Ovary (tissue), 9 donors: Measurements from ENCODE around the gene PLIN1. TPM values are rescaled to one million over a fixed set of nuclear protein-coding genes. Genes with fewer than 3 reads are reported as not detected.

Experiments
- DNase-seq, 5 donors: peaks; one replicate each; pipeline ENCODE4 v3.0.0-alpha.2; 2019 to 2020
- H3K27ac ChIP-seq, 2 donors: fragments of 200-600 bp; one replicate each; pipeline versions ENCODE4 v1.5.1 to v1.8.0; 2019 to 2022
- H3K27me3 ChIP-seq: fragments of 200-600 bp; one replicate; pipeline ENCODE4 v1.8.0; 2022
- H3K36me3 ChIP-seq: fragments of 200-600 bp; sonication (generic); one replicate; pipeline ENCODE4 v1.5.1; 2019
- H3K4me1 ChIP-seq: one replicate; pipeline ENCODE4 v1.8.1; 2013; ENCODE audit warnings: mild to moderate bottlenecking, moderate library complexity; ENCODE audit not compliant: insufficient read depth
- H3K4me3 ChIP-seq: fragments of 200-600 bp; sonication (generic); one replicate; pipeline ENCODE4 v1.5.1; 2017
- H3K9me3 ChIP-seq, 2 donors: fragments of 200-600 bp in 1 of 2; sonication (generic) in 1 of 2; one replicate each; pipeline versions ENCODE4 v1.5.1 to v1.8.1; 2013 to 2019; ENCODE audit warnings: mild to moderate bottlenecking in 1 of 2, moderate library complexity in 1 of 2
- CTCF ChIP-seq, 3 donors: fragments of 450-650 bp in 2 of 3; fragments of 200-600 bp in 1 of 3; IDR thresholded peaks; one replicate each; pipeline versions ENCODE4 v1.5.1 to v1.8.0; 2016 to 2022; ENCODE audit warnings: antibody characterized with exemption in 3 of 3, mild to moderate bottlenecking in 1 of 3
- EP300 ChIP-seq: sonication (generic); formaldehyde crosslinking; IDR thresholded peaks from one replicate; pipeline ENCODE4 v1.6.1; 2017; ENCODE audit warnings: antibody characterized with exemption
- POLR2A ChIP-seq: fragments of 450-650 bp; IDR thresholded peaks from one replicate; pipeline ENCODE4 v1.6.1; 2017; ENCODE audit warnings: antibody characterized with exemption, mild to moderate bottlenecking, moderate library complexity
- WGBS, 3 donors: extraction: QIAGEN DNeasy Blood & Tissue Kit in 1 of 3; methylation state at CpG; one replicate each; pipeline versions ENCODE4 v1.1.5 to v1.1.7; 2013 to 2017; 5-methylcytosine and 5-hydroxymethylcytosine counted together
- intact Hi-C, 4 donors: fragments of 100-400 bp; cut with DNase I; formaldehyde crosslinking; loops; one replicate each; pipeline versions ENCODE4 v1.11.0 to v1.15.1; 2022 to 2023
- polyA plus RNA-seq, 2 donors: library from polyadenylated mRNA; stranded (reverse); fragments of 200-250 nt in 1 of 2; fragments of 350-450 nt in 1 of 2; fragmentation: Illumina TruSeq in 1 of 2; extraction: RNeasy Lipid Tissue Mini Kit (QIAGEN cat#74804) in 1 of 2; gene quantifications; one replicate each; pipeline ENCODE4 v1.2.3, GENCODE V29; 2013 to 2014
- total RNA-seq, 7 donors: library from RNA; depleted of rRNA in 2 of 7; stranded (reverse); fragments of >200 nt in 2 of 7; fragmentation: NEBNext Ultra II Directional in 3 of 7; extraction: Animal tissue kit (Norgen Biotek cat#: 25700) in 3 of 7; gene quantifications; one replicate each; pipeline versions ENCODE4 v1.1.0 to v1.2.4, GENCODE V29; 2016 to 2023
- donor health status: DM: no; HTN: no; CAD: no; lungs with moderate emphysema.
- donor health status: DM: no; HTN: no; CAD: no.
- donor health status: Bipolar disorder and iron deficiency.
- donor health status: DM: yes; HTN: yes; CAD: no.
- donor health status: DM: no; HTN: no; CAD: no.
- donor health status: DM: yes; HTN: yes; CAD: no.

Gene PLIN1
- total and polyA plus RNA-seq, 9 donors: 0.82 to 5.4 (median 1.2) TPM

- no peak overlapping the region for H3K4me3 ChIP-seq
- intact Hi-C loops: no loop called here
- 73 to 91% (median 87%) methylated on average over 3 of the region's 3 CpGs for WGBS, 3 donors
These were observed 43.9 kb upstream of the PLIN1 start for GRCh38 chr15:89723031-89723430.

GRCh38 chr15:89714775-89715174 is 35.6 kb upstream of the PLIN1 start:
- H3K4me1 ChIP-seq: no peaks in the 10 kb centered on the region
- TF ChIP-seq EP300 (no peak), CTCF (IDR thresholded peaks at IDR 0.05) (no peak), POLR2A (no peak)
- intact Hi-C loops: no loop called here
- H3K4me3 ChIP-seq: no peak overlapping the region
- WGBS, 3 donors: 79 to 86% (median 82%) methylated on average over 2 of the region's 2 CpGs
- no peak for DNase-seq
- H3K27me3 ChIP-seq: no peaks in the 10 kb centered on the region
- no peak overlapping the region for H3K27ac ChIP-seq
- H3K36me3 ChIP-seq: no peaks in the 10 kb centered on the region
- H3K9me3 ChIP-seq: no peaks in the 10 kb centered on the region

More at GRCh38 chr15:89723031-89723430, 43.9 kb upstream of the PLIN1 start:
- DNase-seq: no peak
- H3K36me3 ChIP-seq: no peaks in the 10 kb centered on the region
- no peaks in the 10 kb centered on the region for H3K9me3 ChIP-seq
- no peak for TF ChIP-seq CTCF (IDR thresholded peaks at IDR 0.05)
- TF ChIP-seq EP300: no peak
- no peak for TF ChIP-seq POLR2A
- no peaks in the 10 kb centered on the region for H3K27me3 ChIP-seq
- no peak overlapping the region for H3K27ac ChIP-seq
- H3K4me1 ChIP-seq: no peaks in the 10 kb centered on the region

- DNase-seq: no peak
- no peak overlapping the region for H3K27ac ChIP-seq
- intact Hi-C loops: no loop called here
- no peaks in the 10 kb centered on the region for H3K27me3 ChIP-seq
- no peaks in the 10 kb centered on the region for H3K9me3 ChIP-seq
- no peaks in the 10 kb centered on the region for H3K4me1 ChIP-seq
- whole genome bisulfite sequencing, 3 donors: 71 to 78% (median 74%) methylated on average over 1 of the region's 1 CpG
- TF ChIP-seq EP300 (no peak), CTCF (IDR thresholded peaks at IDR 0.05) (no peak), POLR2A (no peak)
- no peaks in the 10 kb centered on the region for H3K36me3 ChIP-seq
- H3K4me3 ChIP-seq: no peak overlapping the region
These were observed 28.4 kb upstream of the PLIN1 start for GRCh38 chr15:89707577-89707976.

GRCh38 chr15:89704411-89704810 is 25.2 kb upstream of the PLIN1 start:
- H3K27ac ChIP-seq: no peak overlapping the region
- TF ChIP-seq CTCF (IDR thresholded peaks at IDR 0.05) (no peak), POLR2A (no peak), EP300 (no peak)
- H3K4me1 ChIP-seq: no peaks in the 10 kb centered on the region
- H3K4me3 ChIP-seq: no peak overlapping the region
- no peaks in the 10 kb centered on the region for H3K27me3 ChIP-seq
- H3K36me3 ChIP-seq: no peaks in the 10 kb centered on the region
- intact Hi-C loops: no loop called here
- no peak for DNase-seq
- H3K9me3 ChIP-seq: no peaks in the 10 kb centered on the region

- Histone ChIP-seq H3K27ac (no peak overlapping the region), H3K27me3 (no peaks in the 10 kb centered on the region), H3K9me3 (no peaks in the 10 kb centered on the region), H3K36me3 (no peaks in the 10 kb centered on the region), H3K4me1 (no peaks in the 10 kb centered on the region), H3K4me3 (no peak overlapping the region)
- intact Hi-C loops: no loop called here
- WGBS, 3 donors: 63 to 73% (median 72%) methylated on average over 1 of the region's 1 CpG
- DNase-seq: no peak
- TF ChIP-seq CTCF (IDR thresholded peaks at IDR 0.05) (no peak), EP300 (no peak), POLR2A (no peak)
These were observed 16.0 kb upstream of the PLIN1 start for GRCh38 chr15:89695198-89695597.
